ENCODE measurements around the gene DRGX. TPM values are rescaled to one million over a fixed set of nuclear protein-coding genes. Genes with fewer than 3 reads are reported as not detected.

The DRGX gene
- total RNA-seq, 1 donor from 2014 or later, result 0.19 TPM

DNA sequence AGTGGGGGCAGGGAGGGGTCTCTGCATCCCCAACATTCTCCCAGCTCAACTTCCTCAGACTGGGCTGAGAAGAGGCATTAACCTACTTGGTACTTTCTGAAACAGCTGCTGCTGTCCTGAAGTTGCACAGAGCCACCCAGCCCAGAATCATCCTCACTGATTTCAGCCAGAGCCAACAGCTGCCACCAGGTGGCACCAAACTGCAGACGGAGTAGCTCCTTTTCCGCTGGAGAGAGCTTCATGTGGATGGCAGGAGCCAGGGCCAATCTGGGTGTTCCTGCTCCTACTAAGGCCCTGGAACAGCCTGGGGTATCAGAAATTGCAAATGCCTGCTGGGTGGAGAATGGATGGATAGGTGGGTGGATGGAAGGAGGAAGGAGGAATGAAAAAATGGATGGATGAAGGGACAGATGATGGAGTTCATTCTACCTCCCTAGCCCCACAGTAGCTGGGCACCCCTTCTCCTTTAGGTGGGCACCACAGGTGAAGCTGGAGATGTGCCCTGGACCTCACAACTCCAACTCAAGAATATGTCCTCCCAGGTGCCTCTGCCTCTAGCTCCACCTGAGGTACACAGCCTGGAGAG is 11.8 kb upstream of the DRGX start:
- peak; percentile 88 for DNase-seq (ENCODE audit: low read depth, low spot score)
- Mint-ChIP-seq H3K9me3 (no peaks in the 10 kb centered on the region), H3K27me3 (ENCODE audit: low read depth) (peaks cover 86% of the 10 kb centered on the region), H3K27ac (ENCODE audit: unreplicated experiment) (no peak overlapping the region), H3K4me3 (no peak overlapping the region), H3K36me3 (ENCODE audit: low read depth) (no peaks in the 10 kb centered on the region), H3K4me1 (no peaks in the 10 kb centered on the region)
- TF ChIP-seq, protein P1, sequence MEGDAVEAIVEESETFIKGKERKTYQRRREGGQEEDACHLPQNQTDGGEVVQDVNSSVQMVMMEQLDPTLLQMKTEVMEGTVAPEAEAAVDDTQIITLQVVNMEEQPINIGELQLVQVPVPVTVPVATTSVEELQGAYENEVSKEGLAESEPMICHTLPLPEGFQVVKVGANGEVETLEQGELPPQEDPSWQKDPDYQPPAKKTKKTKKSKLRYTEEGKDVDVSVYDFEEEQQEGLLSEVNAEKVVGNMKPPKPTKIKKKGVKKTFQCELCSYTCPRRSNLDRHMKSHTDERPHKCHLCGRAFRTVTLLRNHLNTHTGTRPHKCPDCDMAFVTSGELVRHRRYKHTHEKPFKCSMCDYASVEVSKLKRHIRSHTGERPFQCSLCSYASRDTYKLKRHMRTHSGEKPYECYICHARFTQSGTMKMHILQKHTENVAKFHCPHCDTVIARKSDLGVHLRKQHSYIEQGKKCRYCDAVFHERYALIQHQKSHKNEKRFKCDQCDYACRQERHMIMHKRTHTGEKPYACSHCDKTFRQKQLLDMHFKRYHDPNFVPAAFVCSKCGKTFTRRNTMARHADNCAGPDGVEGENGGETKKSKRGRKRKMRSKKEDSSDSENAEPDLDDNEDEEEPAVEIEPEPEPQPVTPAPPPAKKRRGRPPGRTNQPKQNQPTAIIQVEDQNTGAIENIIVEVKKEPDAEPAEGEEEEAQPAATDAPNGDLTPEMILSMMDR (conservative IDR thresholded peaks at IDR 0.05), result peak; percentile 91

DNA sequence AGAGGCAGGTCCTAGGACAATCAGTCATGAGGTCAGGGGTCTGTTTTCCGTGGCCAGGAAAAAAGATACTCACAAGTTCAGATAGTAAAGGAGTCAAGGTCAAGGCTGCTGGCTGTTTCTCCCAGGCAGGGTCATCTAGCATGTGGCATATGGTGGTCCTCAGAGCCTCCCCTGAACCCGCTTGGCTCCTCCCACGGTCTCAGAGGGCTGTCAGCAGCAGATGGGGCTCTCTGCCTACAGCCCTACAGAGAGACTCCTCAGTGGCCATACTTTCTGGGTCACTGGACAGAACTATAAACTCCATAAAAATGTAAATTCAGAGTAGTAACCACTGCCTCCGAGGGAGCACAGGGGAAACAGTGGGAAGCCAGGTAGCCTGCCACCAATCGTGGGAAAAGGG is 11.3 kb upstream of the DRGX start:
- no peak for DNase-seq (ENCODE audit: low read depth, low spot score)
- no peak overlapping the region for H3K27ac Mint-ChIP-seq (ENCODE audit: unreplicated experiment)
- H3K27me3 Mint-ChIP-seq (ENCODE audit: low read depth), result peaks cover 87% of the 10 kb centered on the region
- H3K36me3 Mint-ChIP-seq (ENCODE audit: low read depth), result no peaks in the 10 kb centered on the region
- H3K4me1 Mint-ChIP-seq, result no peaks in the 10 kb centered on the region
- no peak overlapping the region for H3K4me3 Mint-ChIP-seq
- TF ChIP-seq, protein P1 (conservative IDR thresholded peaks at IDR 0.05), result no peak
- no peaks in the 10 kb centered on the region for H3K9me3 Mint-ChIP-seq

DNA sequence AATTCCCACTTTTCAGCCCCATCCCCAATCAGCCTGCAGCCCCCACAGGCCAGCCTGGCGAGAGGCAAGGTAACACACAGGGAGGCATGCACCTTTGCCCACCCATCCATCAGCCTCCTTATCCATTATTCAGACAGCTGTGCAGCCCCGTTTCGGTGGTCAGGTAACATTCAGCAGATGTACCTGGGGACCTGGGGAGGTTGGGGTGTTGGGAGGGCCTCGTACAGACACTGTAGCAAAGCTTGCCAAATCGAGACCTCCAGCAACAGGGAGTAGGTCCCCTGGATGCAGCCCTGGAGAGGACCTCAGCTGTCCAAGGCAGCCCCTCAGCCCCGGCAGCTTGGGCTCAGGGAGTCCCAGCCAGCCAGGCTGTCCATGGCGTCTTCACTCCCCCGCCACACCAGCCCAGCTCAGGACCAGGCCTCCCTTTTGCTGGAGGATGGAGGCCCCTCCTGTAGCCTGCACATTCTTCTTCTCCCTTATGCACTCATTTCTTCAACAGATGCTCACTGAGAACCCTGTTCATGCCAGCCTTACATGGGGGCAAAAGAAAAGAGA is 8.5 kb upstream of the DRGX start:
- Mint-ChIP-seq H3K27me3 (ENCODE audit: low read depth) (peaks cover 90% of the 10 kb centered on the region), H3K9me3 (no peaks in the 10 kb centered on the region), H3K4me3 (no peak overlapping the region), H3K27ac (ENCODE audit: unreplicated experiment) (no peak overlapping the region), H3K36me3 (ENCODE audit: low read depth) (no peaks in the 10 kb centered on the region), H3K4me1 (no peaks in the 10 kb centered on the region)
- no peak for DNase-seq (ENCODE audit: low read depth, low spot score)
- TF ChIP-seq, protein P1 (conservative IDR thresholded peaks at IDR 0.05), result no peak

DNA sequence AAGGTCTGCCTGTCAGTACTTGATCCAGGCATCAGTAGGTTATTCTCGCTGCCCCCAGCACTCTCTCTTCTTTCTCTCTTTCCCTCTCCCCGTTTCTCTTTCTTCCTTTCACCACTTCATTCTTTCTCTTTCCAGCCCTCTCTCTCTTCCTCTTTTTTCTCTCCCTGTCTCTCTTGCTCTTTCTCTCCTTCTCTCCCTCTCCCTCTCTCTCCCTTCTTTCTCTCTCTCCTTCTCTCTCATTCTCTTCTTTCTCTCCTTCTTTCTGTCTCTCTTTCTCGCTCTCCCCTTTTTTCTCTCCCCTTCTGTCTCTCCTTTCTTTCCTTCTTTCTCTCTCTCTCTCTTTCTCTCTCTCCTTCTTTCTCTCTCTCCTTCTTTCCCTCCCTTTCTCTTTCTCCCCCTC is 7.5 kb upstream of the DRGX start:
- no peaks in the 10 kb centered on the region for H3K36me3 Mint-ChIP-seq (ENCODE audit: low read depth)
- no peak for DNase-seq (ENCODE audit: low read depth, low spot score)
- peaks cover 93% of the 10 kb centered on the region for H3K27me3 Mint-ChIP-seq (ENCODE audit: low read depth)

DNA sequence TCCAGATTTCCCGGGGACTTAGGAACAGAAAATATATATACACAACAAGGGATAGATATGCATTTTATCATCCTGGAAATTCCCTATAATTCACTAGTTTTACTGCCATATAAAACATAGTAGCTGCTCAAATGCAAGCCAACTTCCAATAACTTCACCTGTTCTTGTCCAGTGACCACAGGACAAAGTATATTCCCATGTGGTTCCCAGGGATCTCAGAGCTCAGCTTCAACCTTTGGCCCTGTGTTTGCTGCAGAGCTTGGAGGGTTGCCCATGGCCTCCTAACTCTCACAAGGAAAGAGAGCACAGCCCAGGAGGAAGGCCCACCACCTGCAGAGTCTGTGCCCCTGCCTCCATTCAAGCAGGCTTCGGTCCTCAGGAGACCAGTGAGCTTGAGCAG is 4.5 kb upstream of the DRGX start:
- Mint-ChIP-seq H3K27ac (ENCODE audit: unreplicated experiment) (no peak overlapping the region), H3K36me3 (ENCODE audit: low read depth) (no peaks in the 10 kb centered on the region), H3K4me1 (peaks cover 17% of the 10 kb centered on the region), H3K4me3 (no peak overlapping the region), H3K9me3 (no peaks in the 10 kb centered on the region), H3K27me3 (ENCODE audit: low read depth) (peaks cover 98% of the 10 kb centered on the region)
- TF ChIP-seq, protein P1 (conservative IDR thresholded peaks at IDR 0.05), result no peak
- DNase-seq (ENCODE audit: low read depth, low spot score), result no peak

More for the DNA sequence above, 7.5 kb upstream of the DRGX start:
- Mint-ChIP-seq H3K4me3 (no peak overlapping the region), H3K9me3 (no peaks in the 10 kb centered on the region), H3K27ac (ENCODE audit: unreplicated experiment) (no peak overlapping the region), H3K4me1 (peaks cover 5% of the 10 kb centered on the region)
- TF ChIP-seq, protein P1 (conservative IDR thresholded peaks at IDR 0.05), result no peak

All from neural crest cell (in vitro differentiated cells).